ENCODE data around the gene TMEM161B.

Gene TMEM161B

GRCh38 chr5:88287302-88287701 is 18.7 kb upstream of the TMEM161B start:
- ChIA-PET POLR2A (no interaction called here), CTCF (no interaction called here)
- no peak overlapping the region for H3K4me3 ChIP-seq (ENCODE audit: low read depth, low read length)
- TF ChIP-seq CTCF (IDR thresholded peaks at IDR 0.05; ENCODE audit: insufficient read depth, low read length, missing control alignments), result no peak
- no peak for DNase-seq (ENCODE audit: low read depth, low spot score)

GRCh38 chr5:88283690-88284089 is 15.0 kb upstream of the TMEM161B start:
- ChIA-PET CTCF (no interaction called here), POLR2A (no interaction called here)
- no peak for TF ChIP-seq CTCF (IDR thresholded peaks at IDR 0.05; ENCODE audit: insufficient read depth, low read length, missing control alignments)
- DNase-seq (ENCODE audit: low read depth, low spot score), result no peak
- H3K4me3 ChIP-seq (ENCODE audit: low read depth, low read length), result no peak overlapping the region

- DNase-seq (ENCODE audit: low read depth, low spot score), result no peak
- POLR2A ChIA-PET, result no interaction called here
- CTCF ChIA-PET, result interaction anchor here (1.0 kb wide), 1 partner anchor 8 kb away, joined by 3 read pairs; no protein-coding TSS in a partner anchor
- H3K4me3 ChIP-seq (ENCODE audit: low read depth, low read length), result no peak overlapping the region
- no peak for TF ChIP-seq CTCF (IDR thresholded peaks at IDR 0.05; ENCODE audit: insufficient read depth, low read length, missing control alignments)
Measured at GRCh38 chr5:88281322-88281721, 12.7 kb upstream of the TMEM161B start.

- DNase-seq (ENCODE audit: low read depth, low spot score), result no peak
- ChIA-PET POLR2A (interaction anchor here (0.6 kb wide), 1 partner anchor 13 kb away, joined by 3 read pairs; no protein-coding TSS in a partner anchor), CTCF (no interaction called here)
Measured at GRCh38 chr5:88279584-88279983, 10.9 kb upstream of the TMEM161B start.

GRCh38 chr5:88276378-88276777 is 7.7 kb upstream of the TMEM161B start:
- no peak for DNase-seq (ENCODE audit: low read depth, low spot score)
- CTCF ChIA-PET, result no interaction called here
- no peak overlapping the region for H3K4me3 ChIP-seq (ENCODE audit: low read depth, low read length)
- TF ChIP-seq CTCF (IDR thresholded peaks at IDR 0.05; ENCODE audit: insufficient read depth, low read length, missing control alignments), result no peak
- POLR2A ChIA-PET, result no interaction called here

More at GRCh38 chr5:88279584-88279983, 10.9 kb upstream of the TMEM161B start:
- no peak for TF ChIP-seq CTCF (IDR thresholded peaks at IDR 0.05; ENCODE audit: insufficient read depth, low read length, missing control alignments)
- H3K4me3 ChIP-seq (ENCODE audit: low read depth, low read length), result no peak overlapping the region

GRCh38 chr5:88275581-88275980 is 6.9 kb upstream of the TMEM161B start:
- TF ChIP-seq CTCF (IDR thresholded peaks at IDR 0.05; ENCODE audit: insufficient read depth, low read length, missing control alignments), result no peak
- CTCF ChIA-PET, result no interaction called here
- DNase-seq (ENCODE audit: low read depth, low spot score), result no peak
- POLR2A ChIA-PET, result no interaction called here
- no peak overlapping the region for H3K4me3 ChIP-seq (ENCODE audit: low read depth, low read length)

Data from AG04449 (cell line).